Measurements from ENCODE around the gene RARA.

- TF ChIP-seq CTCF (IDR thresholded peaks at IDR 0.05) = no peak
- no peak for TF ChIP-seq POLR2A (IDR thresholded peaks at IDR 0.05; ENCODE audit: low read depth)
- no peak for TF ChIP-seq POLR2AphosphoS5 (IDR thresholded peaks at IDR 0.05)
- TF ChIP-seq EP300 (IDR thresholded peaks at IDR 0.05) = no peak
These were observed 52.3 kb downstream of the RARA start for GRCh38 chr17:40361063-40361924.
